Measurements from ENCODE around the gene PPP2R2D.

DNA sequence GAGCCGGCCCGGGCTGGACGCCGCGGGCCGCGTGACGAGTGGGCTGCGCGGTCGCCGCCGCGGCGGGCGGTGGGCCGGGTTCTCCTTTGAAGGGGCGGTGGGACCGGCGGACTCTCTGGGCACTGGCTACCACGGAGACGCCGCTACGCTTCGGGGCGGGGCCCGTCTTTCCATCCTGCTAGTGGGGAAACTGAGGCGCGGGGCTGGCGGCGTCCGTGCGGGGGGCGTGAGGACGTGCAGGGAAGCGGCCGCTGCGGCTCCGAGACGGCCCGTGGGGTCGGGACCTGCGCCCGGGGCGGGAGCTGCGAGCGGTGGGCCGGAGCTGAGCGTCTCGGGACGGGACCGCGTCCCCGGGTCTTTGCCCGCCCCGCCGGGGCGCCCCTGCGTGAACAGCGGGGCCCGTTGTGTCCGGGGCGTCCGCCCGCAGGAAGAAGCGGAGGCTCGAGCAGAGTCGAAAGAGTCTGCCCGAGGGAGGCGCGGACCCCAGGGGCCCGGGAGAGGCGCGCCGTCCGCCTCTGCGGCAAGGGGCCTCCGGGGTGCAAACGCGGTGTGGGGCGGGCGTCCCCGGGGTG lies 81.5 kb downstream of the PPP2R2D start:
- TF ChIP-seq CTCF (IDR thresholded peaks at IDR 0.05), result no peak
- no peak for TF ChIP-seq MAX (CRISPR knock-in tag; IDR thresholded peaks at IDR 0.05)
- TF ChIP-seq, protein P1, sequence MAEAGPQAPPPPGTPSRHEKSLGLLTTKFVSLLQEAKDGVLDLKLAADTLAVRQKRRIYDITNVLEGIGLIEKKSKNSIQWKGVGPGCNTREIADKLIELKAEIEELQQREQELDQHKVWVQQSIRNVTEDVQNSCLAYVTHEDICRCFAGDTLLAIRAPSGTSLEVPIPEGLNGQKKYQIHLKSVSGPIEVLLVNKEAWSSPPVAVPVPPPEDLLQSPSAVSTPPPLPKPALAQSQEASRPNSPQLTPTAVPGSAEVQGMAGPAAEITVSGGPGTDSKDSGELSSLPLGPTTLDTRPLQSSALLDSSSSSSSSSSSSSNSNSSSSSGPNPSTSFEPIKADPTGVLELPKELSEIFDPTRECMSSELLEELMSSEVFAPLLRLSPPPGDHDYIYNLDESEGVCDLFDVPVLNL (CRISPR knock-in tag; IDR thresholded peaks at IDR 0.05; ENCODE audit: borderline replicate concordance, low read depth), result 0 out of 2 replicates have a peak, but pooled peaks have one; percentile 9
- TF ChIP-seq ZNF138 (CRISPR knock-in tag; conservative IDR thresholded peaks at IDR 0.05), result no peak

Measured in WTC11 (cell line).